Endodermal cell (in vitro differentiated cells): ENCODE results near the gene CHRNE. TPM values are rescaled to one million over a fixed set of nuclear protein-coding genes. Genes with fewer than 3 reads are reported as not detected.
A peak's percentile ranks its signal among the peaks of the same experiment; 100 is the strongest.
"Not testable (repeated sequence)": the region's sequence is repeated elsewhere in the genome, so short reads cannot be mapped to it uniquely, and the experiment has no call there.

Experiments used
- DNase-seq: peaks from one replicate; pipeline ENCODE4 v3.0.0-alpha.2; 2017
- H3K27ac ChIP-seq: 2 replicates; pipeline ENCODE4 v1.5.1; 2013; ENCODE audit warnings: mild to moderate bottlenecking, low read depth, low read length, moderate library complexity
- H3K27me3 ChIP-seq: 2 replicates; pipeline ENCODE4 v1.6.1; 2013; ENCODE audit warnings: mild to moderate bottlenecking, low read length, moderate library complexity; ENCODE audit not compliant: insufficient read depth, control insufficient read depth, poor library complexity, severe bottlenecking
- H3K36me3 ChIP-seq: 2 replicates; pipeline ENCODE4 v1.7.0; 2013; ENCODE audit warnings: mild to moderate bottlenecking, low read length, moderate library complexity; ENCODE audit not compliant: control insufficient read depth, insufficient read depth
- H3K4me1 ChIP-seq: one replicate; pipeline ENCODE4 v1.7.0; 2013; ENCODE audit warnings: low read length; ENCODE audit not compliant: control insufficient read depth, insufficient read depth
- H3K4me3 ChIP-seq: 2 replicates; pipeline ENCODE4 v1.5.1; 2013; ENCODE audit warnings: mild to moderate bottlenecking, low read length, moderate library complexity
- H3K9ac ChIP-seq: 2 replicates; pipeline ENCODE4 v1.6.1; 2013; ENCODE audit warnings: mild to moderate bottlenecking, low read length, moderate library complexity; ENCODE audit not compliant: poor library complexity, severe bottlenecking; ENCODE audit errors: extremely low read depth
- H3K9me3 ChIP-seq: 2 replicates; pipeline ENCODE4 v1.6.1; 2013; ENCODE audit warnings: mild to moderate bottlenecking, low read length, moderate library complexity; ENCODE audit not compliant: control insufficient read depth
- H3K27ac Mint-ChIP-seq: 2 replicates; pipeline ENCODE4 v1.8.0; 2020; ENCODE audit warnings: mixed read lengths
- H3K27me3 Mint-ChIP-seq: 2 replicates; pipeline ENCODE4 v1.8.0; 2021; ENCODE audit warnings: mild to moderate bottlenecking, mixed read lengths; ENCODE audit not compliant: insufficient read depth
- H3K36me3 Mint-ChIP-seq: 2 replicates; pipeline ENCODE4 v1.8.0; 2020; ENCODE audit warnings: low read depth, mixed read lengths
- H3K4me1 Mint-ChIP-seq: 2 replicates; pipeline ENCODE4 v1.8.0; 2020; ENCODE audit warnings: mixed read lengths
- H3K4me3 Mint-ChIP-seq: 2 replicates; pipeline ENCODE4 v1.8.0; 2020; ENCODE audit warnings: mild to moderate bottlenecking, moderate library complexity, mixed read lengths
- H3K9me3 Mint-ChIP-seq: 2 replicates; pipeline ENCODE4 v1.8.0; 2020; ENCODE audit warnings: mild to moderate bottlenecking, mixed read lengths
- CTCF ChIP-seq: fragments of 200-600 bp; sonication (generic); conservative IDR thresholded peaks from 2 replicates; pipeline ENCODE4 v1.5.0; 2021; ENCODE audit warnings: antibody characterized with exemption, mild to moderate bottlenecking
- WGBS, 2 experiments: methylation state at CpG; one replicate each; pipeline versions ENCODE4 v1.1.5 to v1.1.7; 2013; ENCODE audit warnings: missing lambda C conversion rate in 2 of 2, mixed read lengths in 1 of 2; ENCODE audit not compliant: insufficient coverage in 1 of 2, insufficient read length in 1 of 2; 5-methylcytosine and 5-hydroxymethylcytosine counted together
- total RNA-seq, 2 donors: library from RNA; stranded (reverse); fragmentation: NEBNext Ultra II Directional in 1 of 2; extraction: Animal tissue kit (Norgen Biotek cat#: 25700) in 1 of 2; gene quantifications; 2 replicates in 1 of 2; 3 replicates in 1 of 2; pipeline ENCODE4 v1.2.1, GENCODE V29; 2021

The CHRNE gene
- total RNA-seq, 2 donors from 2014 or later, result 0.71 to 1.2 TPM

- H3K27me3 Mint-ChIP-seq, result no peaks in the 10 kb centered on the region
- Histone ChIP-seq H3K27ac (no peak within 1 kb of the TSS), H3K9ac (no peak within 1 kb of the TSS), H3K36me3 (peaks cover 12% of the 10 kb centered on the region), H3K4me1 (no peaks in the 10 kb centered on the region), H3K9me3 (no peaks in the 10 kb centered on the region), H3K27me3 (no peaks in the 10 kb centered on the region), H3K4me3 (no peak within 1 kb of the TSS)
- H3K9me3 Mint-ChIP-seq, result no peaks in the 10 kb centered on the region
- H3K27ac Mint-ChIP-seq, result peak within 1 kb of the TSS; percentile 48
- TF ChIP-seq CTCF, result no peak
- no peak for DNase-seq
- peaks cover 11% of the 10 kb centered on the region for H3K36me3 Mint-ChIP-seq
- peaks cover 16% of the 10 kb centered on the region for H3K4me1 Mint-ChIP-seq
- H3K4me3 Mint-ChIP-seq, result no peak within 1 kb of the TSS
- 92 to 97% methylated on average over 5 to 14 of the region's 14 CpGs for WGBS, 2 experiments
Observed at GRCh38 chr17:4931963-4932362, 29.1 kb upstream of the CHRNE start, which contains the start of gene GP1BA. TSS of gene GP1BA (plus strand) at chr17:4932277. CDS start at chr17:4932605, 328 bp downstream.

- no peaks in the 10 kb centered on the region for H3K4me1 ChIP-seq
- peaks cover 8% of the 10 kb centered on the region for H3K4me1 Mint-ChIP-seq
- 96% methylated on average over 12 to 18 of the region's 18 CpGs for WGBS, 2 experiments
- no peak overlapping the region for H3K4me3 Mint-ChIP-seq
- H3K27ac Mint-ChIP-seq, result no peak overlapping the region
- H3K4me3 ChIP-seq, result no peak overlapping the region
- no peaks in the 10 kb centered on the region for H3K27me3 ChIP-seq
- TF ChIP-seq CTCF, result no peak
- no peak overlapping the region for H3K27ac ChIP-seq
- no peaks in the 10 kb centered on the region for H3K9me3 Mint-ChIP-seq
- DNase-seq, result no peak
- H3K9me3 ChIP-seq, result no peaks in the 10 kb centered on the region
- peaks cover 10% of the 10 kb centered on the region for H3K36me3 Mint-ChIP-seq
- H3K9ac ChIP-seq, result no peak overlapping the region
- no peaks in the 10 kb centered on the region for H3K27me3 Mint-ChIP-seq
- peaks cover 3% of the 10 kb centered on the region for H3K36me3 ChIP-seq
Observed at GRCh38 chr17:4928881-4929280, 26.0 kb upstream of the CHRNE start.

- not testable (repeated sequence) for H3K27me3 Mint-ChIP-seq, H3K9ac ChIP-seq, H3K4me1 ChIP-seq, H3K27ac Mint-ChIP-seq, H3K9me3 ChIP-seq, H3K36me3 ChIP-seq, DNase-seq, H3K27ac ChIP-seq, H3K4me3 ChIP-seq, H3K4me3 Mint-ChIP-seq, H3K27me3 ChIP-seq, H3K4me1 Mint-ChIP-seq, H3K9me3 Mint-ChIP-seq
- WGBS, 2 experiments, result 92 to 96% methylated on average over 14 to 24 of the region's 24 CpGs
- H3K36me3 Mint-ChIP-seq, result peaks cover 10% of the 10 kb centered on the region
Observed at GRCh38 chr17:4926577-4927335, 23.9 kb upstream of the CHRNE start.
